ENCODE measurements around the gene DRD2.

DNA sequence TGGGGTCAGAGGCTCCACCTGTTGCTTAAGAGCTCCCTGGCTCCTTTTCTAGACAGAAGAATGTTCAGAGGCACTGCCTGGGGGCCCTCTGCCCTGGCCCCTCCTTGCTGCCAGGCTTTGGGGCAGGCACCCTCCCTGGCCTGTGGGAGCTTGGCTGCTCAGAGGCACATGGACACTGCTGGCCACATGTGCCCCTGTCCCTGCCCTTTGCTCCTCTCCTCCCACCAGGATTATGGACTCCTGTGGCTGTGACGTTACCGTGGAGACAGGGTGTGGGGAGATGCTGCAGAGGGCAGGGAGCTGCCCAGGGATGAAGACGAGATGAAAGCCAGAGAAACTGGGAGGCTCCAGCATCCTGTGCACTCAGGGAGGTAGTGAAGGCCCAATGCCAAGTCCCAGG lies 14.7 kb downstream of the DRD2 start:
- TF ChIP-seq CTCF (IDR thresholded peaks at IDR 0.05; ENCODE audit: borderline replicate concordance, extremely low read depth, low read length, poor library complexity, severe bottlenecking) (no peak), EZH2 (IDR thresholded peaks at IDR 0.05; ENCODE audit: borderline replicate concordance, low read depth, low read length, severe bottlenecking) (no peak)

Data from DND-41 (cell line).